Glutamatergic neuron (in vitro differentiated cells): ENCODE results near the gene AMOTL1. TPM values are rescaled to one million over a fixed set of nuclear protein-coding genes. Genes with fewer than 3 reads are reported as not detected.

Source experiments
- DNase-seq: peaks from one replicate; pipeline ENCODE4 v3.0.0; 2022
- H3K27ac Mint-ChIP-seq: one replicate; pipeline ENCODE4 v1.8.0; 2020; ENCODE audit warnings: mild to moderate bottlenecking, mixed read lengths, inconsistent platforms; ENCODE audit not compliant: unreplicated experiment
- H3K27me3 Mint-ChIP-seq: one replicate; pipeline ENCODE4 v1.8.0; 2020; ENCODE audit warnings: mild to moderate bottlenecking, moderate library complexity, mixed read lengths, inconsistent platforms; ENCODE audit not compliant: unreplicated experiment
- H3K36me3 Mint-ChIP-seq: one replicate; pipeline ENCODE4 v1.8.0; 2020; ENCODE audit warnings: mild to moderate bottlenecking, mixed read lengths, inconsistent platforms; ENCODE audit not compliant: unreplicated experiment
- H3K4me1 Mint-ChIP-seq: one replicate; pipeline ENCODE4 v1.8.0; 2020; ENCODE audit warnings: mild to moderate bottlenecking, low read depth, mixed read lengths, inconsistent platforms; ENCODE audit not compliant: unreplicated experiment
- H3K4me3 Mint-ChIP-seq: one replicate; pipeline ENCODE4 v1.8.0; 2020; ENCODE audit warnings: mild to moderate bottlenecking, mixed read lengths, inconsistent platforms; ENCODE audit not compliant: unreplicated experiment
- H3K9me3 Mint-ChIP-seq: one replicate; pipeline ENCODE4 v1.8.0; 2020; ENCODE audit warnings: mild to moderate bottlenecking, moderate library complexity, mixed read lengths, inconsistent platforms; ENCODE audit not compliant: unreplicated experiment
- total RNA-seq: library from RNA; stranded (reverse); fragmentation: NEBNext Ultra II Directional; extraction: Animal tissue kit (Norgen Biotek cat#: 25700); gene quantifications from one replicate; pipeline ENCODE4 v1.2.1, GENCODE V29; 2021; ENCODE audit not compliant: unreplicated experiment
- TF ChIP-seq, protein P1 (sequence below): fragments of 200-600 bp; sonication (generic); IDR thresholded peaks from one replicate; pipeline ENCODE4 v1.5.0; 2021; ENCODE audit not compliant: partially characterized antibody, unreplicated experiment

AMOTL1 gene
- total RNA-seq, 1 donor from 2014 or later, result 27.6 TPM

GRCh38 chr11:94825031-94825430, 56.9 kb downstream of the AMOTL1 start:
- H3K4me1 Mint-ChIP-seq, result no peaks in the 10 kb centered on the region
- TF ChIP-seq, protein P1, sequence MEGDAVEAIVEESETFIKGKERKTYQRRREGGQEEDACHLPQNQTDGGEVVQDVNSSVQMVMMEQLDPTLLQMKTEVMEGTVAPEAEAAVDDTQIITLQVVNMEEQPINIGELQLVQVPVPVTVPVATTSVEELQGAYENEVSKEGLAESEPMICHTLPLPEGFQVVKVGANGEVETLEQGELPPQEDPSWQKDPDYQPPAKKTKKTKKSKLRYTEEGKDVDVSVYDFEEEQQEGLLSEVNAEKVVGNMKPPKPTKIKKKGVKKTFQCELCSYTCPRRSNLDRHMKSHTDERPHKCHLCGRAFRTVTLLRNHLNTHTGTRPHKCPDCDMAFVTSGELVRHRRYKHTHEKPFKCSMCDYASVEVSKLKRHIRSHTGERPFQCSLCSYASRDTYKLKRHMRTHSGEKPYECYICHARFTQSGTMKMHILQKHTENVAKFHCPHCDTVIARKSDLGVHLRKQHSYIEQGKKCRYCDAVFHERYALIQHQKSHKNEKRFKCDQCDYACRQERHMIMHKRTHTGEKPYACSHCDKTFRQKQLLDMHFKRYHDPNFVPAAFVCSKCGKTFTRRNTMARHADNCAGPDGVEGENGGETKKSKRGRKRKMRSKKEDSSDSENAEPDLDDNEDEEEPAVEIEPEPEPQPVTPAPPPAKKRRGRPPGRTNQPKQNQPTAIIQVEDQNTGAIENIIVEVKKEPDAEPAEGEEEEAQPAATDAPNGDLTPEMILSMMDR, result no peak
- H3K9me3 Mint-ChIP-seq, result no peaks in the 10 kb centered on the region
- no peak overlapping the region for H3K27ac Mint-ChIP-seq
- peaks cover 8% of the 10 kb centered on the region for H3K36me3 Mint-ChIP-seq
- no peaks in the 10 kb centered on the region for H3K27me3 Mint-ChIP-seq
- DNase-seq, result no peak
- no peak overlapping the region for H3K4me3 Mint-ChIP-seq

GRCh38 chr11:94825481-94825880, 57.3 kb downstream of the AMOTL1 start:
- no peak for DNase-seq
- no peak overlapping the region for H3K27ac Mint-ChIP-seq
- H3K4me3 Mint-ChIP-seq, result no peak overlapping the region
- peaks cover 8% of the 10 kb centered on the region for H3K36me3 Mint-ChIP-seq
- no peaks in the 10 kb centered on the region for H3K9me3 Mint-ChIP-seq
- H3K4me1 Mint-ChIP-seq, result no peaks in the 10 kb centered on the region
- TF ChIP-seq, protein P1, result no peak
- peaks cover 1% of the 10 kb centered on the region for H3K27me3 Mint-ChIP-seq

- TF ChIP-seq, protein P1, result no peak
- no peaks in the 10 kb centered on the region for H3K4me1 Mint-ChIP-seq
- H3K27ac Mint-ChIP-seq, result no peak overlapping the region
- H3K36me3 Mint-ChIP-seq, result peaks cover 4% of the 10 kb centered on the region
- H3K4me3 Mint-ChIP-seq, result no peak overlapping the region
- H3K9me3 Mint-ChIP-seq, result no peaks in the 10 kb centered on the region
- peaks cover 1% of the 10 kb centered on the region for H3K27me3 Mint-ChIP-seq
- no peak for DNase-seq
Observed at GRCh38 chr11:94826415-94826814, 58.3 kb downstream of the AMOTL1 start.

DNA sequence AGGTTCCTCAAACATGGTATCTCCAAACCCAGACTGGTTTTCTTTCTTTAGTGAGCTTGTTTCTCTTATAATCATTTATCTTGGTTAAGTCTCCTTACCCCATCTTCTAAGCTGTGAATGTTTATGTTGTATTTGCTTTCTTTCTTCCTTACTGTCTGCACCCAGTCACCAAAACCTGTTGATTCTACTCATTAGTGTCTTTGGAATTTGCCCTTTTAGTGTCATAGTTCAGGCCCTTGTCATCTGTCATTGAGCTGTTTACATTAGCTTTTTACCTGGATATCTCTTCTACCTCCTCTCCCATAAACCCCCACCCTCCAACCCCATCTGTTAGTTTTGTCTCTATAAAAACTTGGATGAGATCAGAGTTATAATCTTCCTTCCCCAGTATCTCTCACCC, 59.9 kb downstream of the AMOTL1 start:
- Mint-ChIP-seq H3K36me3 (peaks cover 4% of the 10 kb centered on the region), H3K27ac (no peak overlapping the region), H3K27me3 (peaks cover 1% of the 10 kb centered on the region), H3K4me1 (no peaks in the 10 kb centered on the region), H3K9me3 (no peaks in the 10 kb centered on the region), H3K4me3 (no peak overlapping the region)
- TF ChIP-seq, protein P1, result no peak
- DNase-seq, result no peak

- Mint-ChIP-seq H3K27me3 (peaks cover 1% of the 10 kb centered on the region), H3K4me1 (no peaks in the 10 kb centered on the region), H3K4me3 (no peak overlapping the region), H3K27ac (no peak overlapping the region), H3K36me3 (peaks cover 4% of the 10 kb centered on the region), H3K9me3 (no peaks in the 10 kb centered on the region)
- TF ChIP-seq, protein P1, result no peak
- no peak for DNase-seq
Observed at GRCh38 chr11:94830722-94831510, 62.8 kb downstream of the AMOTL1 start.
